IMR-90 (cell line): ENCODE data around the gene KLRB1. TPM values are rescaled to one million over a fixed set of nuclear protein-coding genes. Genes with fewer than 3 reads are reported as not detected.

Source experiments
- ATAC-seq: fragments of 200-7000 bp; cut with Tn5 transposase; 2 replicates; pipeline ENCODE4 v1.9.1; 2020; ENCODE audit warnings: low read depth, mild to moderate bottlenecking, moderate library complexity
- BruUV-seq: library from RNA; stranded (reverse); fragments of 400-500 nt; replicated peaks from 2 replicates; lab custom pipeline; 2021; lab: Mats Ljungman, UMichigan
- CTCF ChIA-PET: fragments of 300-600 bp; formaldehyde crosslinking; extraction: SDS; loops from one replicate; lab custom pipeline; 2021; ENCODE audit warnings: antibody characterized with exemption; lab: Yijun Ruan, JAX
- POLR2A ChIA-PET: fragments of 300-600 bp; sonication (Branson Sonifier 250); formaldehyde crosslinking; loops from one replicate; lab custom pipeline; 2022; ENCODE audit warnings: antibody characterized with exemption; ENCODE audit not compliant: unreplicated experiment; lab: Charles Lee
- DNase-seq: peaks from one replicate; pipeline ENCODE4 v3.0.0; 2013
- H2AFZ ChIP-seq: replicated peaks from 2 replicates; pipeline ENCODE3; 2013; ENCODE audit warnings: low read length, mild to moderate bottlenecking; ENCODE audit not compliant: poor library complexity
- H2AK5ac ChIP-seq: 2 replicates; pipeline ENCODE4 v1.6.1; 2013; ENCODE audit warnings: low read depth, low read length, inconsistent platforms
- H2AK9ac ChIP-seq: replicated peaks from 2 replicates; pipeline ENCODE3; 2013; ENCODE audit warnings: mild to moderate bottlenecking, low read depth, low read length, moderate library complexity; ENCODE audit not compliant: poor library complexity
- H2BK120ac ChIP-seq: 2 replicates; pipeline ENCODE4 v1.6.1; 2013; ENCODE audit warnings: low read depth, low read length, inconsistent platforms
- H2BK15ac ChIP-seq: 3 replicates; pipeline ENCODE4 v1.6.1; 2013; ENCODE audit warnings: low read depth, low read length, inconsistent platforms
- H2BK20ac ChIP-seq: 2 replicates; pipeline ENCODE4 v1.6.1; 2013; ENCODE audit warnings: low read depth, mild to moderate bottlenecking, inconsistent platforms, low read length, moderate library complexity
- H2BK5ac ChIP-seq: 2 replicates; pipeline ENCODE4 v1.6.1; 2013; ENCODE audit warnings: mild to moderate bottlenecking, low read depth, low read length, inconsistent platforms; ENCODE audit not compliant: poor library complexity, severe bottlenecking
- H3K14ac ChIP-seq: replicated peaks from 2 replicates; pipeline ENCODE4 v1.6.1; 2013; ENCODE audit warnings: low read depth, low read length, inconsistent platforms
- H3K18ac ChIP-seq: 2 replicates; pipeline ENCODE4 v1.6.1; 2013; ENCODE audit warnings: low read depth, low read length, control low read depth
- H3K23ac ChIP-seq: 2 replicates; pipeline ENCODE4 v1.6.1; 2013; ENCODE audit warnings: low read depth, low read length, inconsistent platforms
- H3K27ac ChIP-seq: 2 replicates; pipeline ENCODE4 v1.5.1; 2013; ENCODE audit warnings: mild to moderate bottlenecking, control low read depth, low read length; ENCODE audit not compliant: insufficient read depth
- H3K27me3 ChIP-seq: 2 replicates; pipeline ENCODE4 v1.6.1; 2013; ENCODE audit warnings: low read length; ENCODE audit not compliant: control insufficient read depth, insufficient read depth
- H3K36me3 ChIP-seq: 2 replicates; pipeline ENCODE4 v1.6.1; 2013; ENCODE audit warnings: low read length, mixed read lengths; ENCODE audit not compliant: control insufficient read depth, insufficient read depth
- H3K4ac ChIP-seq: 2 replicates; pipeline ENCODE4 v1.6.1; 2013; ENCODE audit warnings: low read depth, low read length, inconsistent platforms
- H3K4me1 ChIP-seq: 2 replicates; pipeline ENCODE4 v1.6.1; 2013; ENCODE audit warnings: low read length, mixed read lengths; ENCODE audit not compliant: control insufficient read depth, insufficient read depth
- H3K4me2 ChIP-seq: 2 replicates; pipeline ENCODE4 v1.6.1; 2013; ENCODE audit warnings: low read depth, mild to moderate bottlenecking, control low read depth, low read length, moderate library complexity
- H3K4me3 ChIP-seq: 2 replicates; pipeline ENCODE4 v1.5.1; 2013; ENCODE audit warnings: low read depth, mild to moderate bottlenecking, control low read depth, low read length, moderate library complexity; ENCODE audit not compliant: insufficient read depth
- H3K56ac ChIP-seq: 2 replicates; pipeline ENCODE4 v1.6.1; 2013; ENCODE audit warnings: low read length, inconsistent platforms; ENCODE audit not compliant: insufficient read depth; ENCODE audit errors: extremely low read depth
- H3K79me1 ChIP-seq, 2 experiments: 2 replicates each; pipeline ENCODE4 v1.6.1; 2013; ENCODE audit warnings: low read length in 2 of 2, inconsistent platforms in 1 of 2, low read depth in 1 of 2
- H3K9ac ChIP-seq: 2 replicates; pipeline ENCODE4 v1.6.1; 2013; ENCODE audit warnings: low read depth, low read length, control low read depth
- H3K9me1 ChIP-seq: 2 replicates; pipeline ENCODE4 v1.6.1; 2013; ENCODE audit warnings: low read length, inconsistent platforms; ENCODE audit not compliant: insufficient read depth
- H3K9me3 ChIP-seq: 2 replicates; pipeline ENCODE4 v1.6.1; 2013; ENCODE audit warnings: low read length; ENCODE audit not compliant: control insufficient read depth, insufficient read depth
- H4K20me1 ChIP-seq: 2 replicates; pipeline ENCODE4 v1.6.1; 2013; ENCODE audit warnings: low read length, inconsistent platforms; ENCODE audit not compliant: insufficient read depth
- H4K5ac ChIP-seq: 2 replicates; pipeline ENCODE4 v1.6.1; 2013; ENCODE audit warnings: mild to moderate bottlenecking, low read depth, low read length, control low read depth
- H4K8ac ChIP-seq, 2 experiments: 2 replicates each; pipeline ENCODE4 v1.6.1; 2013; ENCODE audit warnings: low read depth in 2 of 2, low read length in 2 of 2, control low read depth in 1 of 2, inconsistent platforms in 1 of 2
- H4K91ac ChIP-seq: 2 replicates; pipeline ENCODE4 v1.6.1; 2013; ENCODE audit warnings: low read depth, low read length, inconsistent platforms; ENCODE audit not compliant: insufficient read depth
- CTCF ChIP-seq: conservative IDR thresholded peaks from 2 replicates; pipeline ENCODE4 v1.5.1; 2012; ENCODE audit warnings: mild to moderate bottlenecking, low read depth, low read length, improper control_type of control experiment
- MAZ ChIP-seq: IDR thresholded peaks from 2 replicates; pipeline ENCODE4 v1.6.1; 2012; ENCODE audit warnings: low read depth, mild to moderate bottlenecking, low read length, improper control_type of control experiment, moderate library complexity, borderline replicate concordance
- MXI1 ChIP-seq: IDR thresholded peaks from 2 replicates; pipeline ENCODE4 v1.6.1; 2012; ENCODE audit warnings: low read depth, mild to moderate bottlenecking, low read length, moderate library complexity, borderline replicate concordance
- RAD21 ChIP-seq: IDR thresholded peaks from 2 replicates; pipeline ENCODE4 v1.6.1; 2012; ENCODE audit warnings: low read length, improper control_type of control experiment
- RFX5 ChIP-seq: IDR thresholded peaks from 2 replicates; pipeline ENCODE4 v1.8.0; 2012; ENCODE audit warnings: low read depth, mild to moderate bottlenecking, low read length, moderate library complexity
- WGBS, 2 experiments: methylation state at CpG; one replicate each; pipeline versions ENCODE4 v1.1.5 to v1.1.7; 2013; ENCODE audit warnings: missing lambda C conversion rate in 2 of 2; ENCODE audit not compliant: insufficient read length in 1 of 2; ENCODE audit errors: extremely low coverage in 2 of 2; 5-methylcytosine and 5-hydroxymethylcytosine counted together
- dilution Hi-C: fragments of 300-500 bp; cut with HindIII; formaldehyde crosslinking; loops from one replicate; pipeline ENCODE4 v1.14.3; 2018; ENCODE audit warnings: low sequenced_read_pairs; ENCODE audit not compliant: unreplicated experiment
- in situ Hi-C: fragments of 300-500 bp; cut with MboI; formaldehyde crosslinking; loops from 3 replicates; pipeline ENCODE4 v1.14.3; 2019; ENCODE audit warnings: low sequenced_read_pairs, inconsistent platforms, mixed read lengths
- intact Hi-C: fragments of 100-400 bp; cut with micrococcal nuclease; formaldehyde crosslinking; loops from 2 replicates; pipeline ENCODE4 v1.10.0; 2022
- polyA plus RNA-seq, 3 experiments: library from polyadenylated mRNA; depleted of rRNA; stranded (reverse); fragments of >200 nt; gene quantifications; 2 replicates each; pipeline ENCODE4 v1.2.3, GENCODE V29; 2012; ENCODE audit warnings: low replicate concordance in 1 of 3
- total RNA-seq: library from RNA; depleted of rRNA; stranded (reverse); fragments of >200 nt; gene quantifications from 2 replicates; pipeline ENCODE4 v1.2.3, GENCODE V29; 2012
- TF ChIP-seq, protein P1 (sequence below): fragments of 150-350 bp; IDR thresholded peaks from 2 replicates; pipeline ENCODE4 v1.6.1; 2017; ENCODE audit warnings: mild to moderate bottlenecking, antibody characterized with exemption, low read length, low read depth

The KLRB1 gene
- total and polyA plus RNA-seq, 2 of the 4 experiments (the other 2 are of a cell fraction) = not detected

DNA sequence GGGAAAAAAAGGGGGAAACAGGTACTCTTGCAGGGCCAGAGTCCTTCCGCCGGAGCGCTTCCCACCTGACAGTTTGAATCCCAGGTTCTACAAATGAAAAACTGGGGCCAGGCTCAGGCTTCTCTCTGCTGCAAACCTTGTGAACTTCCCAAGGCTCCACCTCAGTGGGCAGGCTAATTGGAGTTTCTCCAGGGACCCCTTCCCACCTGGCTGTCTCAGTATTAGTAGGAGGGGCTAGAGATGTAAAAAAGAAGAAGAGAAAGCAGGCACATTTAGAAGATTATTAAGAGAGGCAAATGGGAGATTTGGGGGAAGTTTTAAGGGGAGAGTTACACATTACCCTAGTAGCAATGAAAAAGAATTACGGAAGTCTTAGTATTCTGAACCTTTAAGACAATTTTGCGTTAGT lies 41.8 kb upstream of the KLRB1 start:
- DNase-seq (no peak), ATAC-seq (no peak)
- Histone ChIP-seq H3K9me1 (no peaks in the 10 kb centered on the region; the same call in 1 of the 2 replicates), H2AK9ac (peak overlapping the region; percentile 12), H2BK20ac (peak overlapping the region; percentile 42; the same call in 1 of the 2 replicates), H4K5ac (peak overlapping the region; percentile 31; the same call in 1 of the 2 replicates), H3K9ac (peak overlapping the region; percentile 78), H4K20me1 (no peaks in the 10 kb centered on the region), H2BK15ac (peak overlapping the region; percentile 31; the same call in 1 of the 3 replicates), H3K27ac (peak overlapping the region; percentile 56; the same call in 1 of the 2 replicates), H3K27me3 (no peaks in the 10 kb centered on the region), H3K79me1 (peaks cover 5 to 24% of the 10 kb centered on the region in 2 experiments; a peak in 3 of 4 replicates), H3K4me2 (peak overlapping the region; percentile 96), H3K14ac (peak overlapping the region; percentile 12), H4K91ac (0 out of 2 replicates have a peak overlapping the region, but pooled peaks have one; percentile 11), H2AFZ (peak overlapping the region; percentile 59), H3K9me3 (no peaks in the 10 kb centered on the region), H2AK5ac (no peak overlapping the region), H2BK120ac (peak overlapping the region; percentile 41), H2BK5ac (peak overlapping the region; percentile 84), H3K4me3 (peak overlapping the region; percentile 60), H3K4ac (peak overlapping the region; percentile 2), H3K4me1 (peaks cover 5% of the 10 kb centered on the region), H3K56ac (peak overlapping the region; percentile 63; the same call in 1 of the 2 replicates), H4K8ac (peak overlapping the region in 1 of 2 experiments; percentile 62; a peak in 2 of 4 replicates), H3K18ac (peak overlapping the region; percentile 52; the same call in 1 of the 2 replicates), H3K36me3 (peaks cover 4% of the 10 kb centered on the region; the same call in 1 of the 2 replicates), H3K23ac (peak overlapping the region; percentile 15; the same call in 1 of the 2 replicates)
- TF ChIP-seq MXI1 (no peak), RFX5 (no peak), RAD21 (no peak), MAZ (no peak), CTCF (no peak)
- TF ChIP-seq, protein P1, sequence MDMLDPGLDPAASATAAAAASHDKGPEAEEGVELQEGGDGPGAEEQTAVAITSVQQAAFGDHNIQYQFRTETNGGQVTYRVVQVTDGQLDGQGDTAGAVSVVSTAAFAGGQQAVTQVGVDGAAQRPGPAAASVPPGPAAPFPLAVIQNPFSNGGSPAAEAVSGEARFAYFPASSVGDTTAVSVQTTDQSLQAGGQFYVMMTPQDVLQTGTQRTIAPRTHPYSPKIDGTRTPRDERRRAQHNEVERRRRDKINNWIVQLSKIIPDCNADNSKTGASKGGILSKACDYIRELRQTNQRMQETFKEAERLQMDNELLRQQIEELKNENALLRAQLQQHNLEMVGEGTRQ = no peak
- POLR2A ChIA-PET = no interaction called here
- dilution Hi-C loops (no loop called here), in situ Hi-C loops (loop anchor here (25.0 kb wide), 1 partner anchor 312 kb away; no protein-coding TSS in a partner anchor), intact Hi-C loops (loop anchor here (5.0 kb wide), 1 partner anchor 317 kb away; no protein-coding TSS in a partner anchor)
- WGBS, 2 experiments = no CpG with 5 or more reads among the region's 5 CpGs
- BruUV-seq = no TSS peak
- CTCF ChIA-PET = no interaction called here
